ENCODE measurements around the gene ATP1A4. TPM values are rescaled to one million over a fixed set of nuclear protein-coding genes. Genes with fewer than 3 reads are reported as not detected.

ATP1A4 gene
- total and polyA plus RNA-seq, 9 of the 15 experiments (the other 6 are each of a cell fraction or from before 2014, with no cell fraction given), result 0.07 TPM; not detected in 8

- H4K20me1 ChIP-seq (replicated peaks; ENCODE audit: control insufficient read depth, insufficient read depth, low read length), result no peaks in the 10 kb centered on the region
- 20% methylated on average over 4 of the region's 4 CpGs for WGBS (ENCODE audit: insufficient coverage, low coverage, missing lambda C conversion rate)
- no peak overlapping the region for H3K4me2 ChIP-seq (ENCODE audit: insufficient read depth, low read length)
- H3K79me2 ChIP-seq (ENCODE audit: control insufficient read depth, insufficient read depth, low read length), result peaks cover 5% of the 10 kb centered on the region
- CTCF ChIA-PET (ENCODE audit: low intra/inter-chr PET ratio), result interaction anchor here (0.7 kb wide), 1 partner anchor 36 kb away, joined by 4 read pairs; no protein-coding TSS in a partner anchor
- TF ChIP-seq ZNF41 (CRISPR knock-in tag; conservative IDR thresholded peaks at IDR 0.05), result no peak
- TF ChIP-seq RBM15 (IDR thresholded peaks at IDR 0.05; ENCODE audit: insufficient read depth, low read length), result no peak
- no peak overlapping the region for H3K4me3 ChIP-seq
- no peak overlapping the region for H2AFZ ChIP-seq (ENCODE audit: low read depth, low read length)
- H3K9ac ChIP-seq (ENCODE audit: insufficient read depth in 1 of 2, low read depth in 2 of 2, low read length in 2 of 2), result no peak overlapping the region
- H3K9me3 ChIP-seq (replicated peaks; ENCODE audit: control insufficient read depth, insufficient read depth, low read depth, low read length), result no peaks in the 10 kb centered on the region
- POLR2A ChIA-PET, result interaction anchor here (0.6 to 1.1 kb wide), 2 partner anchors 15 to 94 kb away, joined by 4 read pairs; no protein-coding TSS in a partner anchor
- peaks cover 0 to 4% of the 10 kb centered on the region in 2 experiments; a peak in 1 of 5 replicates for H3K27me3 ChIP-seq (ENCODE audit: control insufficient read depth in 2 of 2, insufficient read depth in 2 of 2, low read length in 2 of 2)
- in situ Hi-C loops (cut with MboI) (no loop called here), intact Hi-C loops (cut with micrococcal nuclease) (no loop called here)
- no peak for ATAC-seq
- no TSS peak for BruUV-seq (replicated peaks)
- DNase-seq (ENCODE audit: extremely low read depth in 1 of 4, low spot score in 3 of 4), result no peak
- no peak for FAIRE-seq
- no peak overlapping the region for H3K27ac ChIP-seq (ENCODE audit: extremely low read depth, low read depth, low read length)
- peaks cover 11 to 12% of the 10 kb centered on the region in 2 experiments for H3K4me1 ChIP-seq (replicated peaks in 1 of 2; ENCODE audit: control insufficient read depth in 2 of 2, insufficient read depth in 2 of 2, low read length in 2 of 2)
- H3K36me3 ChIP-seq (ENCODE audit: control insufficient read depth, insufficient read depth, low read length), result no peaks in the 10 kb centered on the region
- H3K9me1 ChIP-seq (ENCODE audit: control insufficient read depth, insufficient read depth, low read length), result no peaks in the 10 kb centered on the region
These were observed 49.4 kb downstream of the ATP1A4 start for GRCh38 chr1:160200786-160201185.

GRCh38 chr1:160204526-160205241 lies 53.3 kb downstream of the ATP1A4 start:
- 55% methylated on average over 3 of the region's 7 CpGs for WGBS (ENCODE audit: insufficient coverage, low coverage, missing lambda C conversion rate)
- H3K27me3 ChIP-seq (ENCODE audit: control insufficient read depth in 2 of 2, insufficient read depth in 2 of 2, low read length in 2 of 2), result no peaks in the 10 kb centered on the region
- peaks cover 27% of the 10 kb centered on the region; the same call in 2 of the 3 replicates for H3K36me3 ChIP-seq (ENCODE audit: control insufficient read depth, insufficient read depth, low read length)
- H3K9ac ChIP-seq (ENCODE audit: insufficient read depth in 1 of 2, low read depth in 2 of 2, low read length in 2 of 2), result peak overlapping the region; percentile 7 to 40; a peak in 3 of 4 replicates
- no peak overlapping the region for H3K4me3 ChIP-seq
- no peaks in the 10 kb centered on the region for H3K9me3 ChIP-seq (replicated peaks; ENCODE audit: control insufficient read depth, insufficient read depth, low read depth, low read length)
- intact Hi-C loops (cut with micrococcal nuclease), result no loop called here
- peak overlapping the region; percentile 11; the same call in 2 of the 3 replicates for H3K27ac ChIP-seq (ENCODE audit: extremely low read depth, low read depth, low read length)
- H2AFZ ChIP-seq (ENCODE audit: low read depth, low read length), result peak overlapping the region; percentile 84
- 0 out of 2 replicates have a peak, but pooled peaks cover 3% of the 10 kb centered on the region for H4K20me1 ChIP-seq (replicated peaks; ENCODE audit: control insufficient read depth, insufficient read depth, low read length)
- no peak for FAIRE-seq
- peaks cover 21 to 25% of the 10 kb centered on the region in 2 experiments for H3K4me1 ChIP-seq (replicated peaks in 1 of 2; ENCODE audit: control insufficient read depth in 2 of 2, insufficient read depth in 2 of 2, low read length in 2 of 2)
- BruUV-seq (replicated peaks), result no TSS peak
- in situ Hi-C loops (cut with MboI), result no loop called here
- no peaks in the 10 kb centered on the region for H3K9me1 ChIP-seq (ENCODE audit: control insufficient read depth, insufficient read depth, low read length)
- H3K4me2 ChIP-seq (ENCODE audit: insufficient read depth, low read length), result peak overlapping the region; percentile 42
- peaks cover 16% of the 10 kb centered on the region for H3K79me2 ChIP-seq (ENCODE audit: control insufficient read depth, insufficient read depth, low read length)
- ChIA-PET POLR2A (interaction anchor here (0.8 to 1.3 kb wide), 3 partner anchors 33 to 193 kb away, joined by 3 read pairs; no protein-coding TSS in a partner anchor), CTCF (ENCODE audit: low intra/inter-chr PET ratio) (no interaction called here)
- no peak for DNase-seq (ENCODE audit: extremely low read depth in 1 of 4, low spot score in 3 of 4)
- ATAC-seq, result peak; percentile 8; the same call in 1 of the 3 replicates
- TF ChIP-seq KAT7 (CRISPR knock-in tag; IDR thresholded peaks at IDR 0.05; ENCODE audit: borderline replicate concordance) (peak; percentile 10; the same call in 1 of the 2 replicates), ZBTB7A (IDR thresholded peaks at IDR 0.05; ENCODE audit: borderline replicate concordance, control insufficient read depth, low read depth, low read length) (peak; percentile 45; the same call in 1 of the 2 replicates), CCNT2 (IDR thresholded peaks at IDR 0.05; ENCODE audit: borderline replicate concordance, extremely low read depth, insufficient read length, low read depth, low read length) (no peak), TBP (optimal IDR thresholded peaks at IDR 0.05; ENCODE audit: low read depth, low read length) (peak; percentile 4), ZNF224 (CRISPR knock-in tag; IDR thresholded peaks at IDR 0.05) (no peak), PRDM10 (IDR thresholded peaks at IDR 0.05; ENCODE audit: partially characterized antibody) (no peak), L3MBTL2 (IDR thresholded peaks at IDR 0.05) (no peak)

All from K562 (cell line).